Duodenal mucosa (tissue), 2 donors: ENCODE measurements around the gene SPO11.
A peak's percentile ranks its signal among the peaks of the same experiment; 100 is the strongest.
"Not testable (repeated sequence)": the region's sequence is repeated elsewhere in the genome, so short reads cannot be mapped to it uniquely, and the experiment has no call there.

Source experiments
- H3K27ac ChIP-seq: one replicate; pipeline ENCODE4 v1.7.0; 2013; ENCODE audit warnings: low read depth, low read length
- H3K27me3 ChIP-seq, 2 donors: one replicate each; pipeline ENCODE4 v1.7.0; 2013; ENCODE audit warnings: low read length in 2 of 2, control low read depth in 1 of 2; ENCODE audit not compliant: insufficient read depth in 2 of 2, control insufficient read depth in 1 of 2
- H3K36me3 ChIP-seq, 2 donors: one replicate each; pipeline ENCODE4 v1.7.0; 2013; ENCODE audit warnings: low read length in 2 of 2, control low read depth in 1 of 2; ENCODE audit not compliant: insufficient read depth in 2 of 2, control insufficient read depth in 1 of 2
- H3K4me1 ChIP-seq, 2 donors: one replicate each; pipeline ENCODE4 v1.7.0; 2013; ENCODE audit warnings: low read length in 2 of 2, control low read depth in 1 of 2; ENCODE audit not compliant: insufficient read depth in 2 of 2, control insufficient read depth in 1 of 2
- H3K4me3 ChIP-seq, 2 donors: one replicate each; pipeline ENCODE4 v1.7.0; 2013; ENCODE audit warnings: low read length in 2 of 2, low read depth in 1 of 2
- H3K9ac ChIP-seq, 2 donors: one replicate each; pipeline ENCODE4 v1.7.0; 2013; ENCODE audit warnings: low read length in 2 of 2, low read depth in 1 of 2
- H3K9me3 ChIP-seq, 2 donors: one replicate each; pipeline ENCODE4 v1.7.0; 2013; ENCODE audit warnings: low read length in 2 of 2, control low read depth in 1 of 2; ENCODE audit not compliant: control insufficient read depth in 1 of 2

SPO11 gene

DNA sequence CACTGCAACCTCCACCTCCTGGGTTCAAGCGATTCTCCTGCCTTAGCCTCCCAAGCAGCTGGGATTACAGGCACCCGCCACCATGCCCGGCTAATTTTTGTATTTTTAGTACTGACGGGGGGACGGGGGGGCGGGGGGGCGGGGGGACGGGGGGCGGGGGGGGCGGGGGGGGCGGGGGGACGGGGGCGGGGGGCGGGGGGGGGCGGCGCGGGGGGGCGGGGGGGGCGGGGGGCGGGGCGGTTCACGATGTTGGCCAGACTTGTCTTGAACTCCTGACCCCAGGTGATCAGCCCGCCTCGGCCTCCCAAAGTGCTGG lies 21.1 kb downstream of the SPO11 start:
- peak overlapping the region; percentile 98 to 99 for H3K4me3 ChIP-seq
- H3K27ac ChIP-seq, result peak overlapping the region; percentile 71
- H3K4me1 ChIP-seq, result peaks cover 12 to 16% of the 10 kb centered on the region in 2 donors
- not testable (repeated sequence) for H3K9me3 ChIP-seq, H3K9ac ChIP-seq, H3K27me3 ChIP-seq
- peaks cover 20 to 27% of the 10 kb centered on the region in 2 donors for H3K36me3 ChIP-seq

GRCh38 chr20:57351042-57351783 lies 21.6 kb downstream of the SPO11 start, which contains the start of gene RAE1:
Gene RAE1 (plus strand): TSS chr20:57351255. CDS start chr20:57354039, 2,784 bp downstream.
- no peaks in the 10 kb centered on the region for H3K27me3 ChIP-seq
- peaks cover 12 to 16% of the 10 kb centered on the region in 2 donors for H3K4me1 ChIP-seq
- H3K27ac ChIP-seq, result peak within 1 kb of the TSS; percentile 71
- no peaks in the 10 kb centered on the region for H3K9me3 ChIP-seq
- peak within 1 kb of the TSS; percentile 98 to 99 for H3K4me3 ChIP-seq
- H3K9ac ChIP-seq, result peak within 1 kb of the TSS; percentile 74 to 84
- peaks cover 20 to 31% of the 10 kb centered on the region in 2 donors for H3K36me3 ChIP-seq

- peak overlapping the region; percentile 98 to 99 for H3K4me3 ChIP-seq
- peaks cover 20 to 34% of the 10 kb centered on the region in 2 donors for H3K36me3 ChIP-seq
- H3K27me3 ChIP-seq, result no peaks in the 10 kb centered on the region
- H3K27ac ChIP-seq, result no peak overlapping the region
- no peaks in the 10 kb centered on the region for H3K9me3 ChIP-seq
- H3K4me1 ChIP-seq, result peaks cover 12 to 16% of the 10 kb centered on the region in 2 donors
- peak overlapping the region in 1 of 2 donors; percentile 84 for H3K9ac ChIP-seq
Observed at GRCh38 chr20:57352305-57352704, 22.7 kb downstream of the SPO11 start.

GRCh38 chr20:57353351-57353750 lies 23.7 kb downstream of the SPO11 start:
- H3K4me3 ChIP-seq, result no peak overlapping the region
- H3K27ac ChIP-seq, result no peak overlapping the region
- no peaks in the 10 kb centered on the region for H3K27me3 ChIP-seq
- peaks cover 20 to 34% of the 10 kb centered on the region in 2 donors for H3K36me3 ChIP-seq
- H3K4me1 ChIP-seq, result peaks cover 12 to 16% of the 10 kb centered on the region in 2 donors
- no peaks in the 10 kb centered on the region for H3K9me3 ChIP-seq
- no peak overlapping the region for H3K9ac ChIP-seq

GRCh38 chr20:57361517-57361916 lies 31.9 kb downstream of the SPO11 start:
- Histone ChIP-seq H3K4me1 (no peaks in the 10 kb centered on the region), H3K27ac (no peak overlapping the region), H3K9me3 (no peaks in the 10 kb centered on the region), H3K27me3 (no peaks in the 10 kb centered on the region), H3K36me3 (peaks cover 18 to 39% of the 10 kb centered on the region in 2 donors), H3K4me3 (no peak overlapping the region), H3K9ac (no peak overlapping the region)

- H3K36me3 ChIP-seq, result peaks cover 32 to 67% of the 10 kb centered on the region in 2 donors
- H3K9ac ChIP-seq, result no peak overlapping the region
- H3K4me3 ChIP-seq, result no peak overlapping the region
- no peaks in the 10 kb centered on the region for H3K27me3 ChIP-seq
- no peaks in the 10 kb centered on the region for H3K9me3 ChIP-seq
- no peaks in the 10 kb centered on the region for H3K4me1 ChIP-seq
- H3K27ac ChIP-seq, result no peak overlapping the region
Observed at GRCh38 chr20:57364451-57364850, 34.8 kb downstream of the SPO11 start.

GRCh38 chr20:57369596-57369995 lies 40.0 kb downstream of the SPO11 start:
- H3K27ac ChIP-seq, result no peak overlapping the region
- no peaks in the 10 kb centered on the region for H3K9me3 ChIP-seq
- H3K4me3 ChIP-seq, result no peak overlapping the region
- H3K9ac ChIP-seq, result no peak overlapping the region
- H3K27me3 ChIP-seq, result no peaks in the 10 kb centered on the region
- H3K36me3 ChIP-seq, result peaks cover 56 to 95% of the 10 kb centered on the region in 2 donors
- no peaks in the 10 kb centered on the region for H3K4me1 ChIP-seq

- Histone ChIP-seq H3K36me3 (peaks cover 61 to 97% of the 10 kb centered on the region in 2 donors), H3K4me3 (no peak overlapping the region), H3K9ac (no peak overlapping the region), H3K4me1 (no peaks in the 10 kb centered on the region), H3K27ac (no peak overlapping the region), H3K27me3 (no peaks in the 10 kb centered on the region), H3K9me3 (no peaks in the 10 kb centered on the region)
Observed at GRCh38 chr20:57370316-57370715, 40.7 kb downstream of the SPO11 start.

DNA sequence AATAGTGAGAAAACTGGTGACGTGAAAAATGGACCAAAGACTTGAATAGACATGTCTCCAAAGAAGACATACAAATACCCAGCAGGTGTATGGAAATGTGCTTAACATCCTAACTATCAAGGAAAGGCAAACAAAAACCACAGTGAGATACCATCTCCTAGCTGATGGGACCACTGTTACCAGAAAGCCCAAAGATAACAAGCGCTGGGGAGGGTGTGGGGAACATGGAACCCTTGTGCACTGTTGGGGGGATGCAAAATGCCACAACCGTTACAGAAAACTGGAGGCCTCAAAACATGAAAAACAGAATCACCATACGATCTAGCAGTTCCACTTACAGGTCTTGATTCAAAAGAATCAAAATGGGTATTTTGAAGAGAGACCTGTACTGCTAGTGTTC lies 41.8 kb downstream of the SPO11 start:
- Histone ChIP-seq H3K27ac (no peak overlapping the region), H3K36me3 (peaks cover 59 to 94% of the 10 kb centered on the region in 2 donors), H3K27me3 (no peaks in the 10 kb centered on the region), H3K4me1 (no peaks in the 10 kb centered on the region), H3K4me3 (no peak overlapping the region), H3K9ac (no peak overlapping the region), H3K9me3 (no peaks in the 10 kb centered on the region)

DNA sequence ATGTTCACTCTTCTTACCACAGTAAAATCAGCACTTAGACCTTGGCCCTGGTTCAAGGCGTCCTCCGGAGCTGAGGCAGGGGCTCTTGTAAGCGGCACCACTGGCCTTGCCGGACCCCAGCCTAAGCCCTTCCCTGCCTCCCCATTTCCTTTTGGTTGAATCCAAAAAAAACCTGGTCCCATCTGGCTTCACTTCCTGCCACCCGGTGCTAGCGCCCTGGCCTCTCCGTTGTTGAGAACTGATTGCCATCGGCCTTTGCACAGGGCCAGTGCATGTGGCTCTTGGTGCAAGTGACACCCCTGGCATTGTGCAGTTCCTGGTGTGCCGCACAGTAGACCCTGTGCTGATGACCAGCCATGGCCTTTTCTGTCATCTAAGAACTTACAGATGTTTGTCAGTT lies 42.6 kb downstream of the SPO11 start:
- no peaks in the 10 kb centered on the region for H3K4me1 ChIP-seq
- no peak overlapping the region for H3K27ac ChIP-seq
- H3K27me3 ChIP-seq, result no peaks in the 10 kb centered on the region
- H3K36me3 ChIP-seq, result peaks cover 55 to 94% of the 10 kb centered on the region in 2 donors
- H3K9me3 ChIP-seq, result no peaks in the 10 kb centered on the region
- no peak overlapping the region for H3K4me3 ChIP-seq
- no peak overlapping the region for H3K9ac ChIP-seq
